GM13976 (cell line): ENCODE results near the gene GABRP.
"Not testable (repeated sequence)": the region's sequence is repeated elsewhere in the genome, so short reads cannot be mapped to it uniquely, and the experiment has no call there.

Experiments used
- DNase-seq: peaks from one replicate; pipeline ENCODE4 v3.0.0; 2012; ENCODE audit warnings: low spot score
- in situ Hi-C: fragments of 300-500 bp; cut with MboI; formaldehyde crosslinking; loops from one replicate; pipeline ENCODE4 v1.12.0; 2022; ENCODE audit warnings: low sequenced_read_pairs, mixed read lengths, inconsistent platforms; ENCODE audit not compliant: unreplicated experiment
- TF ChIP-seq, protein P1 (sequence below): IDR thresholded peaks from 2 replicates; pipeline ENCODE4 v1.5.1; 2012; ENCODE audit warnings: borderline replicate concordance, mild to moderate bottlenecking; ENCODE audit not compliant: insufficient read depth; ENCODE audit errors: extremely low read depth, missing control alignments, control extremely low read depth

The GABRP gene

DNA sequence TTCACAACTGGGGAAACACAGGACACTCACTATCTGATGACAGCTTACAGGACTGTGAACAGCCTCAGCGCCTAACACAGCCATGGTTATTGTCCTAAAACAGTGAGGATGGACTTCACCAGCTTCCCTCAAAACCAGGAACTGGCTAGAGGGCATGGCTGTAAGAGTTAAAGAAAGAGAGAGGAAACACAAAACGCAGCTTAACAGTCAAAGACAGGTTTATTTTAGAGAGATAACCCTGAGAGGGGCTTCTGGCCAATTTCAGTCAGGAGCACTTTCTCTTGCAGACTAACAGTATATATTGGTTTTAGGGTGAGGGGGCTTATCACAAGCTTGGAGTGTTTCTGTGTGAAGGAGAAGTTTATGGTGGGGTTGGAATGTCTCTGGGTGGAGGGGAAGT is 42.6 kb downstream of the GABRP start:
- DNase-seq = no peak
- in situ Hi-C loops = no loop called here
- TF ChIP-seq, protein P1, sequence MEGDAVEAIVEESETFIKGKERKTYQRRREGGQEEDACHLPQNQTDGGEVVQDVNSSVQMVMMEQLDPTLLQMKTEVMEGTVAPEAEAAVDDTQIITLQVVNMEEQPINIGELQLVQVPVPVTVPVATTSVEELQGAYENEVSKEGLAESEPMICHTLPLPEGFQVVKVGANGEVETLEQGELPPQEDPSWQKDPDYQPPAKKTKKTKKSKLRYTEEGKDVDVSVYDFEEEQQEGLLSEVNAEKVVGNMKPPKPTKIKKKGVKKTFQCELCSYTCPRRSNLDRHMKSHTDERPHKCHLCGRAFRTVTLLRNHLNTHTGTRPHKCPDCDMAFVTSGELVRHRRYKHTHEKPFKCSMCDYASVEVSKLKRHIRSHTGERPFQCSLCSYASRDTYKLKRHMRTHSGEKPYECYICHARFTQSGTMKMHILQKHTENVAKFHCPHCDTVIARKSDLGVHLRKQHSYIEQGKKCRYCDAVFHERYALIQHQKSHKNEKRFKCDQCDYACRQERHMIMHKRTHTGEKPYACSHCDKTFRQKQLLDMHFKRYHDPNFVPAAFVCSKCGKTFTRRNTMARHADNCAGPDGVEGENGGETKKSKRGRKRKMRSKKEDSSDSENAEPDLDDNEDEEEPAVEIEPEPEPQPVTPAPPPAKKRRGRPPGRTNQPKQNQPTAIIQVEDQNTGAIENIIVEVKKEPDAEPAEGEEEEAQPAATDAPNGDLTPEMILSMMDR = no peak

DNA sequence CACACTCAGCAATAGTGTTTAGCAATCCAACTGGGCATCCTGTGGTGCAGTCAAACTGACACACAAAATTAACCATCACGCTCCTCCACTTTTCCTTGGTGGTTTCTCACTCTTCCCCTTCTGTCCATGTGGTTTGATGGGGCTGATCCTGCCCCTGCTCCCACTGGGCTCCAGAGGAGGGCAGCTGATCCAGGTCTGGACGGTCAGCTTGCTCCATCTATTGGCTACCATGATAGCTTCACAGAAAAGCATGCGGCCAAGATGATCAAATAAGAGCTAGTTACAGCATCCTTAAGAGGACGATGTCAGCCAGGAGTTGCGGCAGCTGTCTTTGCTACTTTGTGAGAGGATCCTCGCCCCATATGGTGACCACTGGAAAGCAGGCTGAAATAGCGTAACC is 48.7 kb downstream of the GABRP start:
- no peak for DNase-seq
- in situ Hi-C loops = no loop called here
- TF ChIP-seq, protein P1 = no peak

DNA sequence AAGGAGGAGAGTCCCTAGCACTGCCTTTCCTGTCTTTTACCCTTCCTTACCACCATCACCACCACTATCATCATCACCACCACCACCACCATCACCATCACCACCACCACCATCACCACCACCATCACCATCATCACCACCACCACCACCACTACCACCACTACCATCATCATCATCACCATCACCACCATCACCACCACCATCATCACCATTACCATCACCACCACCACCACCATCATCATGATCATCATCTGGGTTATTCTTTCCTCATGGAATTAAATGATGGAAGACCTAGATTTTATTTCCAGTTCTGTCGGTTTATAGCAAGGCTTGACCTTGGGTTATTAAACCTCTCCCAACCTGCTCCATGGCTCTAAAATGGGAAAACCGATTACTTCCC is 50.5 kb downstream of the GABRP start:
- DNase-seq, in situ Hi-C loops: not testable (repeated sequence)

DNA sequence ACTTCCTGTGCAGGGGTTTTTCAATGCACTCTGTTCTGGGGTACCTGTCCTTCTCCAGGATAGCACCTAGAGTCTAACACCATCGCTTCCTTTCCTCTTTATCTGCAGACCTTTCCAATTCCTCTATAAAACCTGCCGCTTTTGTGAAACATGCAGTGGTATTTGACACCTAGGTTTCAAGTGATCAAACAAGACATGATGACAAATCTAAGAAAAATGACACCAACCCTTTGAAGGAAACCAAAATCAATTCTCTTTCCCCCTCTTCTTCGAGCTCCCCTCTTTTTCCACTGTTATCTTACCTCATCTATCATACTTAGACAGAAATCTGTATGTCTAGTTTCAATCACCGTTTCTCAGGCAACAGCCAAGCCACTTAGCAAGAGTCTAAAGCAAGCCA is 52.7 kb downstream of the GABRP start:
- in situ Hi-C loops = no loop called here
- TF ChIP-seq, protein P1 = no peak
- no peak for DNase-seq

DNA sequence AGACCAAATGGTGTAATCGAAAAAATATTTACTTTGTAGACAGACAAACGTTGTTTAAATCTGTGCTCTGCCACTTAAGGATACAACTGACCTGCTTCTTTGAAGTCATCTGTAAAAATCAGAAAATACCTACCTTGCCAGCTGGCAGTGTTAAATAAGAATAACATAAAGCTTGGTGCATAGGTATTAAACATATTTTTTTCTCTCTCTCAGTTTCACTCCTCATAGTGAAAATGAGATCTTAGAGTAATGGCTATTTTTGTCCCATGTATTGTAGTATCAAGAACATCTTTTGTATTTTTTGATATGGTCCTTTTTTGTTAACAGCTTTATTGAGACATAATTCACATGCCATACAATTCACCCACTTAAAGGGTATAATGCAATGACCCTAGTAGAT is 60.3 kb downstream of the GABRP start:
- DNase-seq = no peak
- TF ChIP-seq, protein P1 = no peak
- in situ Hi-C loops = no loop called here

DNA sequence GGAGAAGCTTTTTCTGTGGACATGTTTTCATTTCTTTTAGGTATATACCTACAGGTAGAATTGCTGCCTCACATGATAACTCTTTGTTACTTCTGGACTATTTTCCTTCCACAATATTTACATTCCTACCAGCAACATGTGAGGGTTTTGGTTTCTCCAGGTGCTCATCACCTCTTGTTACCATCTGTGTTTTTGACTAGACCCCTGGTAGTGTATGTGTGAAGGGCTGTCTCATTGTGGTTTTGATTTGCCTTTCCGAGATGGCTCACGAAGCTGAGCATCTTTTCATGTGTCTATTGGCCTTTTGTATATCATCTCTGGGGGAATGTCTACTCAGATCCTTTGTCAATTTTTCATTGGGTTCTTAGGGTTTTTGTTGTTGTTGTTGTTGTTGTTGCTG is 61.1 kb downstream of the GABRP start:
- TF ChIP-seq, protein P1 = no peak
- in situ Hi-C loops = no loop called here
- no peak for DNase-seq

DNA sequence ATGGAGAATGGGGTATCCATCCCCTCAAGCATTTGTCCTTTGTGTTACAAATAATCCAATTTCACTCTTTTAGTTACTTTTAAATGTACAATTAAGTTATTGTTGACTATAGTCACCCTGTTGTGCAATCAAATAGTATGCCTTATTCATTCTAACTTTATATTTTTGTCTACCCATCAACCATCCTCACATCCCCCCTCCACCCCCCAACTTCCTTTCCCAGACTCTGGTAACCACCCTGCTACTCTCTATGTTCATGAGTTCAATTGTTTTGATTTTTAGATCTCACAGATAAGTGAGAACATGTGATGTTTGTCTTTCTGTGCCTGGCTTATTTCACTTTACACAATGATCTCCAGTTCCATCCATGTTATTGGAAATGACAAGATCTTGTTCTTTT is 62.9 kb downstream of the GABRP start:
- TF ChIP-seq, protein P1 = no peak
- no peak for DNase-seq
- in situ Hi-C loops = no loop called here
